ENCODE results near the gene MPST. TPM values are rescaled to one million over a fixed set of nuclear protein-coding genes. Genes with fewer than 3 reads are reported as not detected.

The MPST gene
- total RNA-seq, 1 experiment from 2014 or later, result 68.6 TPM

DNA sequence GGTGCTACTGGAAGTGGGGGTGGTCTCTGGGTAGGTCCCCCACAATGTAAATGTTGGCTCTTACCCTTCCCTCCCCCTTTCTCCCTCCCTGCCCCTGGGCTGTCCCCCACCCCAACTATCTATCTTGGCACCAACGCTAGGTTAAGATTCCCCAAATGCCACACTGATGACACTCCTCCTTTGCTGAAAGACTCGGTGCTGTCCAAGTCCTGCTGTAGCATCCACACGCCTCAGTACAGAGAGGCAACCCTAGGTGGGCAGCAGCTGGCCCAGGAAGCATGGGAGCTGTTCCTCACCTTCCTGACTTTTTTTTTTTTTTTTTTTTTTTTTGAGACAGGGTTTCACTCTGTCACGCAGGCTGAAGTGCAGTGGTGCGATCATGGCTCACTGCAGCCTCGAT lies 28.6 kb downstream of the MPST start:
- no peaks in the 10 kb centered on the region for H4K20me1 ChIP-seq (ENCODE audit: insufficient read depth)
- H3K36me3 ChIP-seq (ENCODE audit: control insufficient read depth in 1 of 2, insufficient read depth in 2 of 2, low read length in 2 of 2), result no peaks in the 10 kb centered on the region
- DNase-seq (ENCODE audit: low read depth, low spot score) (no peak), ATAC-seq (no peak)
- H3K4me2 ChIP-seq (ENCODE audit: low read length), result no peak overlapping the region
- ChIA-PET RAD21 (ENCODE audit: low non-redundant PET in 1 of 2, low total read pairs in 2 of 2, uncharacterized antibody in 2 of 2, unreplicated experiment in 2 of 2) (no interaction called here), POLR2A (no interaction called here), CTCF (no interaction called here)
- H2AFZ ChIP-seq (ENCODE audit: low read depth, low read length, poor library complexity, severe bottlenecking), result no peak overlapping the region
- no TSS peak for BruUV-seq (replicated peaks)
- intact Hi-C loops (cut with micrococcal nuclease), result no loop called here
- TF ChIP-seq, protein P1, sequence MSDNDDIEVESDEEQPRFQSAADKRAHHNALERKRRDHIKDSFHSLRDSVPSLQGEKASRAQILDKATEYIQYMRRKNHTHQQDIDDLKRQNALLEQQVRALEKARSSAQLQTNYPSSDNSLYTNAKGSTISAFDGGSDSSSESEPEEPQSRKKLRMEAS (IDR thresholded peaks at IDR 0.05), result no peak
- TF ChIP-seq EZH2phosphoT487 (IDR thresholded peaks at IDR 0.05; ENCODE audit: borderline replicate concordance), result no peak
- no peak for TF ChIP-seq JUND (IDR thresholded peaks at IDR 0.05)
- no peak for TF ChIP-seq EGR1 (IDR thresholded peaks at IDR 0.05; ENCODE audit: low read depth)
- no peak for TF ChIP-seq SP1 (IDR thresholded peaks at IDR 0.05; ENCODE audit: low read depth)
- no peak for TF ChIP-seq TCF7L2 (IDR thresholded peaks at IDR 0.05; ENCODE audit: borderline replicate concordance, extremely low read depth, insufficient read depth, insufficient read length)
- TF ChIP-seq POLR2A (IDR thresholded peaks at IDR 0.05; ENCODE audit: borderline replicate concordance, extremely low read depth, insufficient read depth, insufficient read length), result no peak
- no peak for TF ChIP-seq CEBPB (IDR thresholded peaks at IDR 0.05; ENCODE audit: low read depth)
- no peak for TF ChIP-seq EZH2 (IDR thresholded peaks at IDR 0.05)
- TF ChIP-seq ZNF274 (IDR thresholded peaks at IDR 0.05; ENCODE audit: low read depth, low read length), result no peak
- no peak for TF ChIP-seq YY1 (IDR thresholded peaks at IDR 0.05; ENCODE audit: extremely low read depth, insufficient replicate concordance, low read depth, low read length)
- no peak for TF ChIP-seq SIN3A (IDR thresholded peaks at IDR 0.05; ENCODE audit: low read depth)
- no peak for TF ChIP-seq FOSL1 (IDR thresholded peaks at IDR 0.05; ENCODE audit: low read depth)
- TF ChIP-seq RAD21 (IDR thresholded peaks at IDR 0.05; ENCODE audit: low read depth), result no peak
- TF ChIP-seq, protein P2, sequence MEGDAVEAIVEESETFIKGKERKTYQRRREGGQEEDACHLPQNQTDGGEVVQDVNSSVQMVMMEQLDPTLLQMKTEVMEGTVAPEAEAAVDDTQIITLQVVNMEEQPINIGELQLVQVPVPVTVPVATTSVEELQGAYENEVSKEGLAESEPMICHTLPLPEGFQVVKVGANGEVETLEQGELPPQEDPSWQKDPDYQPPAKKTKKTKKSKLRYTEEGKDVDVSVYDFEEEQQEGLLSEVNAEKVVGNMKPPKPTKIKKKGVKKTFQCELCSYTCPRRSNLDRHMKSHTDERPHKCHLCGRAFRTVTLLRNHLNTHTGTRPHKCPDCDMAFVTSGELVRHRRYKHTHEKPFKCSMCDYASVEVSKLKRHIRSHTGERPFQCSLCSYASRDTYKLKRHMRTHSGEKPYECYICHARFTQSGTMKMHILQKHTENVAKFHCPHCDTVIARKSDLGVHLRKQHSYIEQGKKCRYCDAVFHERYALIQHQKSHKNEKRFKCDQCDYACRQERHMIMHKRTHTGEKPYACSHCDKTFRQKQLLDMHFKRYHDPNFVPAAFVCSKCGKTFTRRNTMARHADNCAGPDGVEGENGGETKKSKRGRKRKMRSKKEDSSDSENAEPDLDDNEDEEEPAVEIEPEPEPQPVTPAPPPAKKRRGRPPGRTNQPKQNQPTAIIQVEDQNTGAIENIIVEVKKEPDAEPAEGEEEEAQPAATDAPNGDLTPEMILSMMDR (IDR thresholded peaks at IDR 0.05 in 2 of 3, conservative IDR thresholded peaks at IDR 0.05 in 1 of 3; ENCODE audit: borderline replicate concordance in 1 of 3, insufficient read depth in 1 of 3, low read depth in 2 of 3, low read length in 2 of 3), result no peak
- TF ChIP-seq ELF1 (IDR thresholded peaks at IDR 0.05; ENCODE audit: borderline replicate concordance, low read depth), result no peak
- no peak overlapping the region for H3K4me3 ChIP-seq (replicated peaks in 1 of 2; ENCODE audit: low read depth in 1 of 2, low read length in 2 of 2)
- no peak overlapping the region for H3K9ac ChIP-seq (ENCODE audit: low read length)
- H3K27ac ChIP-seq (ENCODE audit: low read depth, low read length), result no peak overlapping the region
- H3K79me2 ChIP-seq (ENCODE audit: insufficient read depth, low read length), result no peaks in the 10 kb centered on the region
- no peaks in the 10 kb centered on the region for H3K27me3 ChIP-seq (ENCODE audit: insufficient read depth, low read length)
- H3K9me3 ChIP-seq (ENCODE audit: control insufficient read depth in 1 of 2, insufficient read depth in 1 of 2, low read depth in 1 of 2, low read length in 2 of 2), result no peaks in the 10 kb centered on the region
- H3K9me2 ChIP-seq (ENCODE audit: insufficient read depth), result no peaks in the 10 kb centered on the region
- peaks cover 10 to 36% of the 10 kb centered on the region in 2 experiments; a peak in 3 of 4 replicates for H3K4me1 ChIP-seq (ENCODE audit: control insufficient read depth in 1 of 2, insufficient read depth in 2 of 2, low read length in 2 of 2)
